HCT116 (cell line): ENCODE measurements around the gene PRDM12. TPM values are rescaled to one million over a fixed set of nuclear protein-coding genes. Genes with fewer than 3 reads are reported as not detected.

Experiments
- ATAC-seq: fragments of 200-7000 bp; cut with Tn5 transposase; 2 replicates; pipeline ENCODE4 v1.9.1; 2020; ENCODE audit warnings: mild to moderate bottlenecking, moderate library complexity
- BruUV-seq: library from RNA; stranded (reverse); fragments of 400-500 nt; replicated peaks from 2 replicates; lab custom pipeline; 2021; lab: Mats Ljungman, UMichigan
- CTCF ChIA-PET: fragments of 300-600 bp; sonication (Branson Sonifier 250); formaldehyde crosslinking; loops from one replicate; lab custom pipeline; 2021; ENCODE audit warnings: antibody characterized with exemption; lab: Charles Lee
- POLR2A ChIA-PET: fragments of 300-600, 350-600 bp; sonication (Branson Sonifier 250); formaldehyde crosslinking; loops from one replicate; lab custom pipeline; 2021; ENCODE audit warnings: antibody characterized with exemption; lab: Charles Lee
- RAD21 ChIA-PET, 2 experiments: fragments of 300-600 bp; sonication (Branson Sonifier 250); formaldehyde crosslinking; loops; one replicate each; lab custom pipeline; 2023; ENCODE audit warnings: low total read pairs in 2 of 2; ENCODE audit not compliant: uncharacterized antibody in 2 of 2, unreplicated experiment in 2 of 2, low non-redundant PET in 1 of 2; lab: Charles Lee
- DNase-seq: peaks from one replicate; pipeline ENCODE4 v3.0.0-alpha.2; 2010; ENCODE audit warnings: low read depth, low spot score
- H2AFZ ChIP-seq: fragments of 200-600 bp; shearing (Covaris generic), sonication (generic); 2 replicates; pipeline ENCODE4 v1.6.1; 2017; ENCODE audit warnings: low read depth, mixed run types, mixed read lengths, antibody characterized with exemption, low read length; ENCODE audit not compliant: poor library complexity, severe bottlenecking
- H3K27ac ChIP-seq: 2 replicates; pipeline ENCODE4 v1.5.1; 2012; ENCODE audit warnings: low read depth, low read length
- H3K27me3 ChIP-seq: fragments of 200-600 bp; sonication (generic); 2 replicates; pipeline ENCODE4 v1.6.1; 2016; ENCODE audit warnings: mixed run types, low read length, mixed read lengths; ENCODE audit not compliant: insufficient read depth
- H3K36me3 ChIP-seq, 2 experiments: fragments of 200-500 bp in 1 of 2; fragments of 200-600 bp in 1 of 2; sonication (Bioruptor generic) in 1 of 2; sonication (generic) in 1 of 2; 2 replicates each; pipeline versions ENCODE4 v1.5.1 to v1.6.1; 2014 to 2016; ENCODE audit warnings: low read length in 2 of 2, inconsistent platforms in 1 of 2, mixed read lengths in 1 of 2, mixed run types in 1 of 2; ENCODE audit not compliant: insufficient read depth in 2 of 2, control insufficient read depth in 1 of 2
- H3K4me1 ChIP-seq, 2 experiments: fragments of 200-600 bp in 1 of 2; sonication (generic) in 1 of 2; 2 replicates each; pipeline versions ENCODE4 v1.5.1 to v1.6.1; 2012 to 2017; ENCODE audit warnings: low read length in 2 of 2, inconsistent platforms in 1 of 2, mild to moderate bottlenecking in 1 of 2, mixed read lengths in 1 of 2, mixed run types in 1 of 2, moderate library complexity in 1 of 2; ENCODE audit not compliant: insufficient read depth in 2 of 2, control insufficient read depth in 1 of 2
- H3K4me2 ChIP-seq: fragments of 200-600 bp; sonication (generic); 2 replicates; pipeline ENCODE4 v1.6.1; 2017; ENCODE audit warnings: mixed run types, low read length, mixed read lengths
- H3K4me3 ChIP-seq, 2 experiments: fragments of 200-600 bp in 1 of 2; sonication (generic) in 1 of 2; replicated peaks in 1 of 2; 2 replicates each; pipeline ENCODE4 v1.5.1; 2011 to 2016; ENCODE audit warnings: low read length in 2 of 2, control low read depth in 1 of 2, low read depth in 1 of 2, mild to moderate bottlenecking in 1 of 2, mixed read lengths in 1 of 2, mixed run types in 1 of 2
- H3K79me2 ChIP-seq: fragments of 200-600 bp; sonication (generic); 2 replicates; pipeline ENCODE4 v1.6.1; 2017; ENCODE audit warnings: mild to moderate bottlenecking, mixed run types, low read length, moderate library complexity, mixed read lengths; ENCODE audit not compliant: insufficient read depth
- H3K9ac ChIP-seq: fragments of 200-600 bp; sonication (generic); 2 replicates; pipeline ENCODE4 v1.6.1; 2016; ENCODE audit warnings: low read length, mixed read lengths
- H3K9me2 ChIP-seq: fragments of 200-600 bp; sonication (generic), shearing (Covaris generic); 2 replicates; pipeline ENCODE4 v1.6.1; 2017; ENCODE audit warnings: mixed run types, mild to moderate bottlenecking, moderate library complexity; ENCODE audit not compliant: insufficient read depth
- H3K9me3 ChIP-seq, 2 experiments: fragments of 200-500 bp in 1 of 2; fragments of 200-600 bp in 1 of 2; sonication (Bioruptor generic) in 1 of 2; sonication (generic) in 1 of 2; 2 replicates each; pipeline ENCODE4 v1.6.1; 2014 to 2017; ENCODE audit warnings: low read length in 2 of 2, mixed read lengths in 2 of 2, inconsistent platforms in 1 of 2, low read depth in 1 of 2, mild to moderate bottlenecking in 1 of 2, mixed run types in 1 of 2, moderate library complexity in 1 of 2; ENCODE audit not compliant: control insufficient read depth in 1 of 2, insufficient read depth in 1 of 2
- H4K20me1 ChIP-seq: fragments of 200-600 bp; sonication (generic), shearing (Covaris generic); 2 replicates; pipeline ENCODE4 v1.6.1; 2017; ENCODE audit warnings: mixed run types, mild to moderate bottlenecking, moderate library complexity; ENCODE audit not compliant: insufficient read depth
- CBX3 ChIP-seq: IDR thresholded peaks from 2 replicates; pipeline ENCODE4 v1.6.1; 2012; ENCODE audit warnings: low read depth
- EZH2 ChIP-seq: fragments of 200-600 bp; sonication (generic); IDR thresholded peaks from 2 replicates; pipeline ENCODE4 v1.6.1; 2017; ENCODE audit warnings: antibody characterized with exemption, mixed run types
- EZH2phosphoT487 ChIP-seq: fragments of 200-600 bp; IDR thresholded peaks from 2 replicates; pipeline ENCODE4 v1.6.1; 2018; ENCODE audit warnings: antibody characterized with exemption, borderline replicate concordance
- POLR2AphosphoS5 ChIP-seq: IDR thresholded peaks from 2 replicates; pipeline ENCODE4 v1.6.1; 2011; ENCODE audit warnings: mild to moderate bottlenecking, low read depth, low read length, moderate library complexity
- SIN3A ChIP-seq: IDR thresholded peaks from 2 replicates; pipeline ENCODE4 v1.6.1; 2012; ENCODE audit warnings: low read depth
- SP1 ChIP-seq: IDR thresholded peaks from 2 replicates; pipeline ENCODE4 v1.6.1; 2012; ENCODE audit warnings: low read depth
- YY1 ChIP-seq: IDR thresholded peaks from 2 replicates; pipeline ENCODE4 v1.6.1; 2011; ENCODE audit warnings: low read length, low read depth, moderate library complexity, mild to moderate bottlenecking; ENCODE audit not compliant: insufficient replicate concordance; ENCODE audit errors: extremely low read depth
- intact Hi-C: fragments of 100-400 bp; cut with micrococcal nuclease; formaldehyde crosslinking; loops from 2 replicates; pipeline ENCODE4 v1.10.0; 2022
- total RNA-seq: library from RNA; stranded (reverse); gene quantifications from one replicate; pipeline ENCODE4 v1.2.1, GENCODE V29; 2021; ENCODE audit not compliant: unreplicated experiment
- TF ChIP-seq, protein P1 (sequence below): IDR thresholded peaks from 2 replicates; pipeline ENCODE4 v1.6.1; 2012
- TF ChIP-seq, protein P2 (sequence below): IDR thresholded peaks from 2 replicates; pipeline ENCODE4 v1.6.1; 2011; ENCODE audit warnings: mild to moderate bottlenecking, low read length, moderate library complexity; ENCODE audit not compliant: insufficient replicate concordance; ENCODE audit errors: extremely low read depth
- TF ChIP-seq, protein P3 (sequence below): IDR thresholded peaks from 2 replicates; pipeline ENCODE4 v1.6.1; 2012

The PRDM12 gene
- total RNA-seq, 1 experiment from 2014 or later, result 0.54 TPM

DNA sequence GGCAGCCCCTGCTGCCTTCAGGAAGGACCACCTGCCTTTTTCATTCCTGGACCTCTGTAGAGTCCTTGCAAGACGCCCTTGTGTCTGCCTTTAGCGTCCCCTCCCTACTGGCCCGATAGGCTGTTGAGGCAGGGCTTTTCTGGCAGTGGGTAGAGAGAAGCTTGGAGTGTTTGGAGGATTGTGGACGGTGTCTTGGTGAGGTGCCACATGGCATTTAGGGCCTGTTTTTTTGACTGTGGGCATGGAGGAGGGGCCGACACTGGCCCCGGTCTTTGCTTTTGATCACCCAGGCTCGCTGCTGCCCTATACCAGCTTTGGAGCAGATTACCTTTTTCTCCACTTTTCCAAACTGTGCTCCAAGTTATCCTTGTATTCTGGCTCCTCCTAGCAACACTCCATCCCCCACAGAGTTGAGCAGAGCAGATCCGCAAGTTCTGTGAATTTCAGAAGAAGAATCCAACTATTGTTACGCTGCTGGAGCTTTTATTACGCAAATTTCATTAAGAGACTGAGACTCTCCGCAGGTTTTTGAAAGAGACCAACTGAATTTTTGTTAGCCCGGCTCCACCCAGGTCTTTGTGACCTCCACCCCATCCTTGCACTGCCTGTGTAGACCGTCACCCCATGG, 34.8 kb upstream of the PRDM12 start:
- CTCF ChIA-PET, result no interaction called here

More for the DNA sequence above, 34.8 kb upstream of the PRDM12 start:
- Histone ChIP-seq H4K20me1 (no peaks in the 10 kb centered on the region), H2AFZ (no peak overlapping the region), H3K36me3 (peaks cover 30 to 39% of the 10 kb centered on the region in 2 experiments; a peak in 3 of 4 replicates), H3K9ac (no peak overlapping the region), H3K27ac (no peak overlapping the region), H3K9me3 (no peaks in the 10 kb centered on the region), H3K9me2 (no peaks in the 10 kb centered on the region), H3K4me3 (no peak overlapping the region), H3K4me2 (no peak overlapping the region), H3K79me2 (peaks cover 4% of the 10 kb centered on the region; the same call in 1 of the 2 replicates), H3K27me3 (no peaks in the 10 kb centered on the region), H3K4me1 (no peaks in the 10 kb centered on the region)
- intact Hi-C loops, result loop anchor here (5.0 kb wide), 1 partner anchor 147 kb away; no protein-coding TSS in a partner anchor
- ATAC-seq (no peak), DNase-seq (no peak)
- ChIA-PET RAD21 (no interaction called here), POLR2A (no interaction called here)
- TF ChIP-seq POLR2AphosphoS5 (no peak), SIN3A (no peak), EZH2 (no peak), EZH2phosphoT487 (no peak), SP1 (no peak), CBX3 (no peak), YY1 (no peak)
- TF ChIP-seq, protein P1, sequence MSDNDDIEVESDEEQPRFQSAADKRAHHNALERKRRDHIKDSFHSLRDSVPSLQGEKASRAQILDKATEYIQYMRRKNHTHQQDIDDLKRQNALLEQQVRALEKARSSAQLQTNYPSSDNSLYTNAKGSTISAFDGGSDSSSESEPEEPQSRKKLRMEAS, result no peak
- TF ChIP-seq, protein P2, sequence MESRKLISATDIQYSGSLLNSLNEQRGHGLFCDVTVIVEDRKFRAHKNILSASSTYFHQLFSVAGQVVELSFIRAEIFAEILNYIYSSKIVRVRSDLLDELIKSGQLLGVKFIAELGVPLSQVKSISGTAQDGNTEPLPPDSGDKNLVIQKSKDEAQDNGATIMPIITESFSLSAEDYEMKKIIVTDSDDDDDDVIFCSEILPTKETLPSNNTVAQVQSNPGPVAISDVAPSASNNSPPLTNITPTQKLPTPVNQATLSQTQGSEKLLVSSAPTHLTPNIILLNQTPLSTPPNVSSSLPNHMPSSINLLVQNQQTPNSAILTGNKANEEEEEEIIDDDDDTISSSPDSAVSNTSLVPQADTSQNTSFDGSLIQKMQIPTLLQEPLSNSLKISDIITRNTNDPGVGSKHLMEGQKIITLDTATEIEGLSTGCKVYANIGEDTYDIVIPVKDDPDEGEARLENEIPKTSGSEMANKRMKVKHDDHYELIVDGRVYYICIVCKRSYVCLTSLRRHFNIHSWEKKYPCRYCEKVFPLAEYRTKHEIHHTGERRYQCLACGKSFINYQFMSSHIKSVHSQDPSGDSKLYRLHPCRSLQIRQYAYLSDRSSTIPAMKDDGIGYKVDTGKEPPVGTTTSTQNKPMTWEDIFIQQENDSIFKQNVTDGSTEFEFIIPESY, result no peak
- TF ChIP-seq, protein P3, sequence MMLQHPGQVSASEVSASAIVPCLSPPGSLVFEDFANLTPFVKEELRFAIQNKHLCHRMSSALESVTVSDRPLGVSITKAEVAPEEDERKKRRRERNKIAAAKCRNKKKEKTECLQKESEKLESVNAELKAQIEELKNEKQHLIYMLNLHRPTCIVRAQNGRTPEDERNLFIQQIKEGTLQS, result no peak
- no TSS peak for BruUV-seq
